H1 (cell line): ENCODE results near the gene MXI1. TPM values are rescaled to one million over a fixed set of nuclear protein-coding genes. Genes with fewer than 3 reads are reported as not detected.

Experiments used
- CTCF ChIA-PET: fragments of 300-600 bp; sonication (Branson Sonifier 250); formaldehyde crosslinking; loops from one replicate; lab custom pipeline; 2021; ENCODE audit not compliant: partially characterized antibody; lab: Charles Lee
- POLR2A ChIA-PET: fragments of 300-600 bp; sonication (Branson Sonifier 250); formaldehyde crosslinking; loops from one replicate; lab custom pipeline; 2021; ENCODE audit warnings: inconsistent platforms; ENCODE audit not compliant: partially characterized antibody; lab: Charles Lee
- DNase-seq, 2 experiments: peaks; one replicate each; pipeline versions ENCODE4 v3.0.0 to v3.0.0-alpha.2; 2010 to 2022; ENCODE audit warnings: low spot score in 2 of 2, low read depth in 1 of 2, mixed read lengths in 1 of 2
- FAIRE-seq: peaks from 2 replicates; lab custom pipeline; 2011; peaks lifted over from hg19 to GRCh38; lab: Jason Lieb, UNC
- H2AFZ ChIP-seq: 2 replicates; pipeline ENCODE4 v1.8.1; 2012; ENCODE audit warnings: low read length, inconsistent platforms
- H2AK5ac ChIP-seq: 2 replicates; pipeline ENCODE4 v1.6.1; 2013; ENCODE audit warnings: low read depth, low read length
- H2BK120ac ChIP-seq: replicated peaks from 2 replicates; pipeline ENCODE3; 2013; ENCODE audit warnings: low read depth, low read length, inconsistent platforms
- H2BK12ac ChIP-seq: 2 replicates; pipeline ENCODE4 v1.6.1; 2013; ENCODE audit warnings: low read depth, low read length
- H2BK15ac ChIP-seq: 2 replicates; pipeline ENCODE4 v1.6.1; 2013; ENCODE audit warnings: low read length
- H2BK20ac ChIP-seq: 2 replicates; pipeline ENCODE4 v1.6.1; 2013; ENCODE audit warnings: low read length
- H2BK5ac ChIP-seq: 2 replicates; pipeline ENCODE4 v1.6.1; 2013; ENCODE audit warnings: low read depth, low read length
- H3K14ac ChIP-seq: 2 replicates; pipeline ENCODE4 v1.6.1; 2013; ENCODE audit warnings: inconsistent platforms; ENCODE audit not compliant: insufficient read length
- H3K18ac ChIP-seq: 2 replicates; pipeline ENCODE4 v1.6.1; 2013; ENCODE audit warnings: low read length; ENCODE audit errors: extremely low read depth
- H3K23ac ChIP-seq: 2 replicates; pipeline ENCODE4 v1.6.1; 2013; ENCODE audit warnings: inconsistent platforms; ENCODE audit not compliant: insufficient read length
- H3K23me2 ChIP-seq: 2 replicates; pipeline ENCODE4 v1.6.1; 2013; ENCODE audit warnings: low read depth, low read length
- H3K27ac ChIP-seq: 2 replicates; pipeline ENCODE4 v1.6.1; 2011; ENCODE audit warnings: low read depth, low read length, inconsistent platforms
- H3K27me3 ChIP-seq, 4 experiments: replicated peaks in 1 of 4; 1 replicate in 1 of 4; 2 replicates in 3 of 4; pipeline versions ENCODE4 v1.6.1 to v1.8.1; 2011 to 2013; ENCODE audit warnings: low read length in 3 of 4, mild to moderate bottlenecking in 3 of 4, inconsistent platforms in 2 of 4, mixed read lengths in 2 of 4, moderate library complexity in 1 of 4; ENCODE audit not compliant: control insufficient read depth in 3 of 4, insufficient read depth in 3 of 4; ENCODE audit errors: extremely low read depth in 1 of 4
- H3K36me3 ChIP-seq, 4 experiments: 2 replicates each; pipeline versions ENCODE4 v1.6.1 to v1.8.1; 2011 to 2013; ENCODE audit warnings: mild to moderate bottlenecking in 4 of 4, low read length in 3 of 4, moderate library complexity in 2 of 4, control low read depth in 1 of 4, inconsistent platforms in 1 of 4; ENCODE audit not compliant: insufficient read depth in 4 of 4, control insufficient read depth in 2 of 4
- H3K4ac ChIP-seq: replicated peaks from 2 replicates; pipeline ENCODE3; 2013; ENCODE audit warnings: low read length, low read depth, mixed read lengths, inconsistent platforms; ENCODE audit not compliant: insufficient read length
- H3K4me1 ChIP-seq, 4 experiments: replicated peaks in 1 of 4; 1 replicate in 1 of 4; 2 replicates in 3 of 4; pipeline versions ENCODE4 v1.6.1 to v1.8.1; 2011 to 2013; ENCODE audit warnings: low read length in 3 of 4, inconsistent platforms in 2 of 4, mixed read lengths in 1 of 4; ENCODE audit not compliant: insufficient read depth in 4 of 4, control insufficient read depth in 3 of 4
- H3K4me2 ChIP-seq, 2 experiments: 2 replicates each; pipeline versions ENCODE4 v1.6.1 to v1.8.1; 2011 to 2013; ENCODE audit warnings: low read depth in 2 of 2, low read length in 2 of 2, control low read depth in 1 of 2, inconsistent platforms in 1 of 2, mild to moderate bottlenecking in 1 of 2; ENCODE audit not compliant: insufficient read depth in 1 of 2
- H3K4me3 ChIP-seq, 4 experiments: fragments of 200-600, 300-600 bp in 1 of 4; sonication (generic), shearing (Covaris generic), sonication (Bioruptor Twin) in 1 of 4; 2 replicates each; pipeline versions ENCODE4 v1.5.1 to v1.8.1; 2011 to 2016; ENCODE audit warnings: low read length in 4 of 4, low read depth in 3 of 4, control low read depth in 2 of 4, inconsistent platforms in 2 of 4, mild to moderate bottlenecking in 2 of 4, mixed read lengths in 1 of 4, moderate library complexity in 1 of 4; ENCODE audit not compliant: insufficient read depth in 2 of 4; ENCODE audit errors: extremely low read depth in 1 of 4
- H3K56ac ChIP-seq: replicated peaks from 2 replicates; pipeline ENCODE3; 2013; ENCODE audit warnings: low read depth, mild to moderate bottlenecking, mixed read lengths, low read length, inconsistent platforms; ENCODE audit not compliant: insufficient read length
- H3K79me1 ChIP-seq: 2 replicates; pipeline ENCODE4 v1.6.1; 2013; ENCODE audit warnings: low read depth, low read length, control low read depth
- H3K79me2 ChIP-seq, 2 experiments: 2 replicates each; pipeline versions ENCODE4 v1.6.1 to v1.8.1; 2012 to 2013; ENCODE audit warnings: low read length in 2 of 2, mild to moderate bottlenecking in 2 of 2, inconsistent platforms in 1 of 2; ENCODE audit not compliant: insufficient read depth in 2 of 2, control insufficient read depth in 1 of 2
- H3K9ac ChIP-seq, 4 experiments: replicated peaks in 1 of 4; 1 replicate in 1 of 4; 2 replicates in 3 of 4; pipeline versions ENCODE4 v1.6.1 to v1.8.1; 2011 to 2013; ENCODE audit warnings: low read depth in 3 of 4, low read length in 3 of 4, control low read depth in 2 of 4, mild to moderate bottlenecking in 2 of 4, moderate library complexity in 2 of 4, inconsistent platforms in 1 of 4; ENCODE audit errors: extremely low read depth in 1 of 4
- H3K9me3 ChIP-seq, 2 experiments: 2 replicates each; pipeline versions ENCODE4 v1.6.1 to v1.8.1; 2012 to 2013; ENCODE audit warnings: mild to moderate bottlenecking in 2 of 2, moderate library complexity in 2 of 2, control low read depth in 1 of 2, inconsistent platforms in 1 of 2, low read depth in 1 of 2, low read length in 1 of 2, mixed read lengths in 1 of 2; ENCODE audit not compliant: insufficient read depth in 2 of 2
- H4K20me1 ChIP-seq, 2 experiments: replicated peaks in 1 of 2; 2 replicates each; pipeline versions ENCODE3 to v1.8.1; 2011 to 2013; ENCODE audit warnings: inconsistent platforms in 2 of 2, low read length in 2 of 2, mild to moderate bottlenecking in 1 of 2; ENCODE audit not compliant: insufficient read depth in 2 of 2, control insufficient read depth in 1 of 2
- H4K5ac ChIP-seq: 2 replicates; pipeline ENCODE4 v1.6.1; 2013; ENCODE audit warnings: low read length, low read depth, mixed read lengths, inconsistent platforms; ENCODE audit not compliant: insufficient read length
- H4K8ac ChIP-seq: 2 replicates; pipeline ENCODE4 v1.8.0; 2013; ENCODE audit warnings: mild to moderate bottlenecking, moderate library complexity, low read length, inconsistent platforms; ENCODE audit not compliant: insufficient read depth; ENCODE audit errors: extremely low read depth
- H4K91ac ChIP-seq: replicated peaks from 2 replicates; pipeline ENCODE3; 2013; ENCODE audit warnings: low read length, mixed read lengths, inconsistent platforms; ENCODE audit not compliant: insufficient read length
- GTF2F1 ChIP-seq: IDR thresholded peaks from 2 replicates; pipeline ENCODE4 v1.6.1; 2012; ENCODE audit warnings: low read depth, low read length, improper control_type of control experiment, borderline replicate concordance
- KDM1A ChIP-seq: fragments of 200-600, 300-600 bp; sonication (generic); IDR thresholded peaks from 2 replicates; pipeline ENCODE4 v1.7.1; 2016; ENCODE audit warnings: mild to moderate bottlenecking, low read length, borderline replicate concordance
- NANOG ChIP-seq: IDR thresholded peaks from 2 replicates; pipeline ENCODE4 v1.6.1; 2011; ENCODE audit warnings: low read length, low read depth, mild to moderate bottlenecking, inconsistent platforms; ENCODE audit not compliant: insufficient read depth, poor library complexity, severe bottlenecking
- RFX5 ChIP-seq: IDR thresholded peaks from 2 replicates; pipeline ENCODE4 v1.6.1; 2011; ENCODE audit warnings: low read depth, low read length, improper control_type of control experiment, borderline replicate concordance
- SAP30 ChIP-seq: fragments of 300-600 bp; sonication (generic); IDR thresholded peaks from 2 replicates; pipeline ENCODE4 v1.7.1; 2012; ENCODE audit warnings: low read length, moderate library complexity, mild to moderate bottlenecking, inconsistent platforms; ENCODE audit not compliant: insufficient read depth, insufficient replicate concordance
- SIRT6 ChIP-seq: IDR thresholded peaks from one replicate; pipeline ENCODE4 v1.7.1; 2012; ENCODE audit warnings: low read length, inconsistent platforms
- SP2 ChIP-seq: IDR thresholded peaks from 2 replicates; pipeline ENCODE4 v1.6.1; 2012; ENCODE audit warnings: mild to moderate bottlenecking, low read length, inconsistent platforms
- YY1 ChIP-seq: IDR thresholded peaks from 2 replicates; pipeline ENCODE4 v1.6.1; 2011; ENCODE audit warnings: low read depth, mild to moderate bottlenecking, low read length
- polyA plus RNA-seq, 7 experiments: library from polyadenylated mRNA; depleted of rRNA in 3 of 7; stranded (reverse) in 5 of 7; unstranded in 2 of 7; fragments of >200 nt in 5 of 7; fragments of 200-250 nt in 2 of 7; gene quantifications; 1 replicate in 5 of 7; 2 replicates in 1 of 7; 4 replicates in 1 of 7; pipeline versions ENCODE4 v1.2.1 to v1.2.3, GENCODE V29; 2011 to 2013; ENCODE audit warnings: missing spikeins in 2 of 7, mixed read lengths in 2 of 7
- total RNA-seq: library from RNA; stranded (reverse); fragmentation: NEBNext Ultra II Directional; extraction: Animal tissue kit (Norgen Biotek cat#: 25700); gene quantifications from 2 replicates; pipeline ENCODE4 v1.2.1, GENCODE V29; 2021

The MXI1 gene
- total and polyA plus RNA-seq, 2 of the 8 experiments (the other 6 are each of a cell fraction or from before 2014, with no cell fraction given), result 5.7 to 8.8 TPM

- TF ChIP-seq KDM1A, result no peak
- no peak for TF ChIP-seq SAP30
- TF ChIP-seq SP2, result no peak
- no peak for TF ChIP-seq YY1
- no peak for TF ChIP-seq GTF2F1
- TF ChIP-seq RFX5, result no peak
- no peak for TF ChIP-seq SIRT6
- no peak for TF ChIP-seq NANOG
- H2BK20ac ChIP-seq, result no peak overlapping the region
- ChIA-PET POLR2A (no interaction called here), CTCF (interaction anchor here (1.0 to 2.7 kb wide), 6 partner anchors 10 to 119 kb away, joined by 3 to 14 read pairs (median 6); no protein-coding TSS in a partner anchor)
- H3K4ac ChIP-seq, result no peak overlapping the region
- H2BK120ac ChIP-seq, result no peak overlapping the region
- H2BK5ac ChIP-seq, result no peak overlapping the region
- H3K27ac ChIP-seq, result no peak overlapping the region
- no peak overlapping the region for H3K14ac ChIP-seq
- no peak overlapping the region for H3K23ac ChIP-seq
- no peak overlapping the region for H2BK15ac ChIP-seq
- H4K91ac ChIP-seq, result no peak overlapping the region
- no peak overlapping the region for H4K8ac ChIP-seq
- no peak overlapping the region for H3K18ac ChIP-seq
- no peak overlapping the region for H2AFZ ChIP-seq
- no peak overlapping the region for H2BK12ac ChIP-seq
- no peak overlapping the region for H2AK5ac ChIP-seq
- FAIRE-seq, result no peak
- no peak overlapping the region for H3K4me2 ChIP-seq
- H3K79me1 ChIP-seq, result no peaks in the 10 kb centered on the region
- no peaks in the 10 kb centered on the region for H3K23me2 ChIP-seq
- H3K4me3 ChIP-seq, result no peak overlapping the region
- no peak for DNase-seq
- no peaks in the 10 kb centered on the region for H3K9me3 ChIP-seq
- H3K56ac ChIP-seq, result no peak overlapping the region
- H3K79me2 ChIP-seq, result no peaks in the 10 kb centered on the region
- no peak overlapping the region for H3K9ac ChIP-seq
- H3K27me3 ChIP-seq, result peaks cover 9 to 58% (median 31%) of the 10 kb centered on the region in 4 experiments
- no peak overlapping the region for H4K5ac ChIP-seq
- no peaks in the 10 kb centered on the region for H3K36me3 ChIP-seq
- peaks cover 0 to 5% of the 10 kb centered on the region in 2 experiments for H4K20me1 ChIP-seq
- peaks cover 2 to 8% (median 5%) of the 10 kb centered on the region in 4 experiments for H3K4me1 ChIP-seq
Observed at GRCh38 chr10:110160522-110160921, 46.9 kb upstream of the MXI1 start.
